ENCODE measurements around the gene FLOT1. TPM values are rescaled to one million over a fixed set of nuclear protein-coding genes. Genes with fewer than 3 reads are reported as not detected.

The FLOT1 gene
- total RNA-seq, 1 donor from 2014 or later: 100 TPM

- peak within 1 kb of the TSS; percentile 74 for H3K4me3 ChIP-seq (ENCODE audit: low read depth, low read length)
- TF ChIP-seq CTCF (conservative IDR thresholded peaks at IDR 0.05; ENCODE audit: low read depth, low read length): peak; percentile 60
- DNase-seq (ENCODE audit: low read depth): no peak
These were observed 1.7 kb upstream of the FLOT1 start, which contains the start of gene IER3 for GRCh38 chr6:30744054-30744805. Gene IER3, minus strand, starts transcription at chr6:30744547. Its CDS starts 29 bp downstream, at chr6:30744518.

GRCh38 chr6:30743099-30744053 is 889 bp upstream of the FLOT1 start:
- TF ChIP-seq CTCF (conservative IDR thresholded peaks at IDR 0.05; ENCODE audit: low read depth, low read length): no peak
- H3K4me3 ChIP-seq (ENCODE audit: low read depth, low read length): peak overlapping the region; percentile 74
- DNase-seq (ENCODE audit: low read depth): no peak

GRCh38 chr6:30741789-30742315 is 635 bp downstream of the FLOT1 start:
- DNase-seq (ENCODE audit: low read depth): no peak
- TF ChIP-seq CTCF (conservative IDR thresholded peaks at IDR 0.05; ENCODE audit: low read depth, low read length): no peak
- peak overlapping the region; percentile 74 for H3K4me3 ChIP-seq (ENCODE audit: low read depth, low read length)

GRCh38 chr6:30741063-30741779 is 1.3 kb downstream of the FLOT1 start:
- no peak for TF ChIP-seq CTCF (conservative IDR thresholded peaks at IDR 0.05; ENCODE audit: low read depth, low read length)
- peak overlapping the region; percentile 74 for H3K4me3 ChIP-seq (ENCODE audit: low read depth, low read length)
- no peak for DNase-seq (ENCODE audit: low read depth)

GRCh38 chr6:30740540-30740870 is 2.0 kb downstream of the FLOT1 start:
- TF ChIP-seq CTCF (conservative IDR thresholded peaks at IDR 0.05; ENCODE audit: low read depth, low read length): no peak
- no peak overlapping the region for H3K4me3 ChIP-seq (ENCODE audit: low read depth, low read length)
- no peak for DNase-seq (ENCODE audit: low read depth)

- no peak for DNase-seq (ENCODE audit: low read depth)
- H3K4me3 ChIP-seq (ENCODE audit: low read depth, low read length): no peak overlapping the region
- no peak for TF ChIP-seq CTCF (conservative IDR thresholded peaks at IDR 0.05; ENCODE audit: low read depth, low read length)
These were observed 4.0 kb downstream of the FLOT1 start for GRCh38 chr6:30738532-30738931.

Measured in epithelial cell of proximal tubule (primary cell).